Measurements from ENCODE around the gene SSX2IP. TPM values are rescaled to one million over a fixed set of nuclear protein-coding genes. Genes with fewer than 3 reads are reported as not detected.

The SSX2IP gene
- total RNA-seq, 1 experiment from 2014 or later: 20.8 TPM

DNA sequence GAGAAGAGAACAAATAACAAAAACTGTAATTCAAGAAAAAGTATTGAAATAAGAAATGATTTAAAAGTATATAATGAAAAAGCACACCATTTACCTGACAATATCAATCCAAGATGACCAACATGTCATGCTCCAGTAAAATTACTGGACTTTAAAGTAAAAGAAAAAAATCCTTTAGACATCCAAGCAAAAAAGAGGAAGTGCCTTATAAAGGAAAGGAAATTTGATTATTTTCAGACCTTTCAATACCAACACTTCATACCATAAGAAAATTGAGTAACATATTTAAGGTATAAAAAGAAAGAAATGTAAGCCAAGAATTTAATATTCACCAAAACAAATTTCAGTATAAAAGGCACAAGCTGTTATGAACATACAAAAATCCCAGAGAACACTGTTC, 46.2 kb upstream of the SSX2IP start (continued):
- TF ChIP-seq, protein P1, sequence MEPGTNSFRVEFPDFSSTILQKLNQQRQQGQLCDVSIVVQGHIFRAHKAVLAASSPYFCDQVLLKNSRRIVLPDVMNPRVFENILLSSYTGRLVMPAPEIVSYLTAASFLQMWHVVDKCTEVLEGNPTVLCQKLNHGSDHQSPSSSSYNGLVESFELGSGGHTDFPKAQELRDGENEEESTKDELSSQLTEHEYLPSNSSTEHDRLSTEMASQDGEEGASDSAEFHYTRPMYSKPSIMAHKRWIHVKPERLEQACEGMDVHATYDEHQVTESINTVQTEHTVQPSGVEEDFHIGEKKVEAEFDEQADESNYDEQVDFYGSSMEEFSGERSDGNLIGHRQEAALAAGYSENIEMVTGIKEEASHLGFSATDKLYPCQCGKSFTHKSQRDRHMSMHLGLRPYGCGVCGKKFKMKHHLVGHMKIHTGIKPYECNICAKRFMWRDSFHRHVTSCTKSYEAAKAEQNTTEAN (CRISPR knock-in tag; IDR thresholded peaks at IDR 0.05): no peak
- TF ChIP-seq RELA (CRISPR knock-in tag; IDR thresholded peaks at IDR 0.05; ENCODE audit: borderline replicate concordance): no peak
- TF ChIP-seq MXD4 (CRISPR knock-in tag; IDR thresholded peaks at IDR 0.05; ENCODE audit: borderline replicate concordance): no peak
- TF ChIP-seq IRF1 (CRISPR knock-in tag; IDR thresholded peaks at IDR 0.05): no peak
- TF ChIP-seq, protein P2, sequence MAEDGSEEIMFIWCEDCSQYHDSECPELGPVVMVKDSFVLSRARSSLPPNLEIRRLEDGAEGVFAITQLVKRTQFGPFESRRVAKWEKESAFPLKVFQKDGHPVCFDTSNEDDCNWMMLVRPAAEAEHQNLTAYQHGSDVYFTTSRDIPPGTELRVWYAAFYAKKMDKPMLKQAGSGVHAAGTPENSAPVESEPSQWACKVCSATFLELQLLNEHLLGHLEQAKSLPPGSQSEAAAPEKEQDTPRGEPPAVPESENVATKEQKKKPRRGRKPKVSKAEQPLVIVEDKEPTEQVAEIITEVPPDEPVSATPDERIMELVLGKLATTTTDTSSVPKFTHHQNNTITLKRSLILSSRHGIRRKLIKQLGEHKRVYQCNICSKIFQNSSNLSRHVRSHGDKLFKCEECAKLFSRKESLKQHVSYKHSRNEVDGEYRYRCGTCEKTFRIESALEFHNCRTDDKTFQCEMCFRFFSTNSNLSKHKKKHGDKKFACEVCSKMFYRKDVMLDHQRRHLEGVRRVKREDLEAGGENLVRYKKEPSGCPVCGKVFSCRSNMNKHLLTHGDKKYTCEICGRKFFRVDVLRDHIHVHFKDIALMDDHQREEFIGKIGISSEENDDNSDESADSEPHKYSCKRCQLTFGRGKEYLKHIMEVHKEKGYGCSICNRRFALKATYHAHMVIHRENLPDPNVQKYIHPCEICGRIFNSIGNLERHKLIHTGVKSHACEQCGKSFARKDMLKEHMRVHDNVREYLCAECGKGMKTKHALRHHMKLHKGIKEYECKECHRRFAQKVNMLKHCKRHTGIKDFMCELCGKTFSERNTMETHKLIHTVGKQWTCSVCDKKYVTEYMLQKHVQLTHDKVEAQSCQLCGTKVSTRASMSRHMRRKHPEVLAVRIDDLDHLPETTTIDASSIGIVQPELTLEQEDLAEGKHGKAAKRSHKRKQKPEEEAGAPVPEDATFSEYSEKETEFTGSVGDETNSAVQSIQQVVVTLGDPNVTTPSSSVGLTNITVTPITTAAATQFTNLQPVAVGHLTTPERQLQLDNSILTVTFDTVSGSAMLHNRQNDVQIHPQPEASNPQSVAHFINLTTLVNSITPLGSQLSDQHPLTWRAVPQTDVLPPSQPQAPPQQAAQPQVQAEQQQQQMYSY (CRISPR knock-in tag; IDR thresholded peaks at IDR 0.05): no peak

DNA sequence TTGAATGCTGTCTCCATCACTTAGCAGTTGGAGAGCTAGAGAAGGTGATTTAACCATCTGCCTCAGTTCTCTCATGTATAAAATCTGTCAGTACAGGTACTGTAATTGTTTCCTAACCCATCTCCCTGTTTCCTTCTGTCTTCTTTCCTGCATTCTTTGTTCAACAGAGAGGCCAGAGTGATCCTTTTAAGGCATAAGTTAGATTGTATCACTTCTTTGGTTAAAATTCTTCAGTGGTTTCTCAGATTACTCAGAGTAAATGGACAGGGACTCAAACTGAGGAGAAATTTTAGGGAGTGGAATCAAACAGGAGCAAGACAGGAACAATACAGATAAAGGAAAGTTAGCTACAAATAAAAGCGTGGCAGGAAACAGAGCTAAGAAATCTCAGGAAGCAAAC, 45.2 kb upstream of the SSX2IP start:
- Mint-ChIP-seq H3K4me3 (no peak overlapping the region), H3K27ac (no peak overlapping the region), H3K27me3 (ENCODE audit: low read depth) (no peaks in the 10 kb centered on the region), H3K4me1 (peaks cover 21% of the 10 kb centered on the region), H3K9me3 (peaks cover 26% of the 10 kb centered on the region), H3K36me3 (0 out of 2 replicates have a peak, but pooled peaks cover 3% of the 10 kb centered on the region)
- ATAC-seq: no peak
- no peak for DNase-seq (ENCODE audit: low spot score)
- CTCF ChIA-PET: interaction anchor here (0.8 to 8.3 kb wide), 2 partner anchors 11 to 47 kb away, joined by 4 to 77 read pairs; no protein-coding TSS in a partner anchor
- POLR2A ChIA-PET: no interaction called here
- TF ChIP-seq MAX (CRISPR knock-in tag; IDR thresholded peaks at IDR 0.05): no peak

DNA sequence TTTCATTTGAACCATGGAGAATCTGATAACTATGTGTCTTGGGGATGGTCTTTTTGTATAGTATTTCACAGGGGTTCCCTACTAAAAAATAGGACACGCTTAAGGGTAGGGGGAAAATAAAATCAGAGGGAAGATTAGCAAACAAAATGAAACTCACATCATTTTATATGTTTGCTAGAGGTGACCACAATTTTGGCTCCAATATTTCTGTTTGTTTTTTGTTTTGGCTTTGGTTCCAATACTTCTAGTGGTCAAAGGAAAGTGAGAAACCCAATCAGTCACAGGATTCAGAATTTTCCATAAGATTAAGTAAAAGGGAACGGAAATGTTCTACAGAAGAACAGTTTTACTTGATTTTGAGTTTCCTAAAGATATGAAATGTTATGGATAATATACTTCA, 42.3 kb upstream of the SSX2IP start:
- CTCF ChIA-PET: no interaction called here
- POLR2A ChIA-PET: no interaction called here
- no peak for ATAC-seq
- no peak for TF ChIP-seq NR1H2 (CRISPR knock-in tag; IDR thresholded peaks at IDR 0.05)
- TF ChIP-seq ZNF281 (CRISPR knock-in tag; IDR thresholded peaks at IDR 0.05): no peak
- TF ChIP-seq, protein P3, sequence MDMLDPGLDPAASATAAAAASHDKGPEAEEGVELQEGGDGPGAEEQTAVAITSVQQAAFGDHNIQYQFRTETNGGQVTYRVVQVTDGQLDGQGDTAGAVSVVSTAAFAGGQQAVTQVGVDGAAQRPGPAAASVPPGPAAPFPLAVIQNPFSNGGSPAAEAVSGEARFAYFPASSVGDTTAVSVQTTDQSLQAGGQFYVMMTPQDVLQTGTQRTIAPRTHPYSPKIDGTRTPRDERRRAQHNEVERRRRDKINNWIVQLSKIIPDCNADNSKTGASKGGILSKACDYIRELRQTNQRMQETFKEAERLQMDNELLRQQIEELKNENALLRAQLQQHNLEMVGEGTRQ (CRISPR knock-in tag; IDR thresholded peaks at IDR 0.05): no peak
- TF ChIP-seq HMGXB4 (CRISPR knock-in tag; IDR thresholded peaks at IDR 0.05): no peak
- TF ChIP-seq ZNF121 (CRISPR knock-in tag; IDR thresholded peaks at IDR 0.05): no peak
- H3K36me3 Mint-ChIP-seq: 0 out of 2 replicates have a peak, but pooled peaks cover 3% of the 10 kb centered on the region
- H3K27ac Mint-ChIP-seq: no peak overlapping the region
- no peak for DNase-seq (ENCODE audit: low spot score)
- H3K9me3 Mint-ChIP-seq: peaks cover 26% of the 10 kb centered on the region
- peaks cover 5% of the 10 kb centered on the region for H3K4me1 Mint-ChIP-seq
- no peak overlapping the region for H3K4me3 Mint-ChIP-seq
- H3K27me3 Mint-ChIP-seq (ENCODE audit: low read depth): no peaks in the 10 kb centered on the region
